GM23248 (cell line): ENCODE measurements around the gene PANK4. TPM values are rescaled to one million over a fixed set of nuclear protein-coding genes. Genes with fewer than 3 reads are reported as not detected.

Experiments
- DNase-seq: peaks from one replicate; pipeline ENCODE4 v3.0.0-alpha.2; 2015
- H2AFZ ChIP-seq: fragments of 200-600 bp; sonication (generic); 2 replicates; pipeline ENCODE4 v1.6.1; 2016; ENCODE audit warnings: antibody characterized with exemption
- H3F3A ChIP-seq: fragments of 200-600 bp; sonication (generic); 2 replicates; pipeline ENCODE4 v1.6.1; 2016; ENCODE audit warnings: mild to moderate bottlenecking, antibody characterized with exemption, mixed run types; ENCODE audit not compliant: insufficient read depth
- H3K27ac ChIP-seq: fragments of 200-600 bp; sonication (generic); 2 replicates; pipeline ENCODE4 v1.5.1; 2016; ENCODE audit warnings: mild to moderate bottlenecking
- H3K27me3 ChIP-seq: fragments of 200-600 bp; sonication (generic); replicated peaks from 2 replicates; pipeline ENCODE4 v1.6.1; 2016; ENCODE audit warnings: mild to moderate bottlenecking; ENCODE audit not compliant: insufficient read depth
- H3K36me3 ChIP-seq: fragments of 200-600 bp; sonication (generic); 2 replicates; pipeline ENCODE4 v1.6.1; 2016; ENCODE audit warnings: low read depth, mild to moderate bottlenecking
- H3K4me1 ChIP-seq: fragments of 200-600 bp; sonication (generic); 2 replicates; pipeline ENCODE4 v1.6.1; 2016; ENCODE audit warnings: mild to moderate bottlenecking; ENCODE audit not compliant: insufficient read depth
- H3K4me2 ChIP-seq: fragments of 200-600 bp; sonication (generic); one replicate; pipeline ENCODE4 v1.6.1; 2016; ENCODE audit warnings: mild to moderate bottlenecking; ENCODE audit not compliant: unreplicated experiment
- H3K4me3 ChIP-seq: fragments of 200-600 bp; sonication (generic); 2 replicates; pipeline ENCODE4 v1.5.1; 2016; ENCODE audit warnings: mild to moderate bottlenecking
- H3K79me2 ChIP-seq: fragments of 200-600 bp; sonication (generic); 2 replicates; pipeline ENCODE4 v1.6.1; 2016; ENCODE audit warnings: mild to moderate bottlenecking; ENCODE audit not compliant: insufficient read depth
- H3K9ac ChIP-seq: fragments of 200-600 bp; sonication (generic); 2 replicates; pipeline ENCODE4 v1.6.1; 2016; ENCODE audit warnings: mild to moderate bottlenecking
- H3K9me2 ChIP-seq: fragments of 200-600 bp; sonication (generic); 2 replicates; pipeline ENCODE4 v1.6.1; 2016; ENCODE audit warnings: mixed run types, mild to moderate bottlenecking, moderate library complexity; ENCODE audit not compliant: insufficient read depth
- H3K9me3 ChIP-seq: fragments of 200-600 bp; sonication (generic); one replicate; pipeline ENCODE4 v1.6.1; 2017; ENCODE audit warnings: low read depth
- H4K20me1 ChIP-seq: fragments of 200-600 bp; sonication (generic); 2 replicates; pipeline ENCODE4 v1.6.0; 2016; ENCODE audit not compliant: insufficient read depth
- EZH2 ChIP-seq: fragments of 200-600 bp; sonication (generic); IDR thresholded peaks from 2 replicates; pipeline ENCODE4 v1.6.1; 2018; ENCODE audit warnings: antibody characterized with exemption, mild to moderate bottlenecking; ENCODE audit not compliant: insufficient read depth, poor library complexity, severe bottlenecking
- EZH2phosphoT487 ChIP-seq: fragments of 200-600 bp; sonication (generic); IDR thresholded peaks from 2 replicates; pipeline ENCODE4 v1.6.1; 2018; ENCODE audit warnings: antibody characterized with exemption, moderate library complexity, mild to moderate bottlenecking, low read depth; ENCODE audit not compliant: insufficient read depth
- WGBS, 2 experiments: methylation state at CpG; one replicate each; pipeline ENCODE4 v1.1.6; 2015 to 2017; ENCODE audit warnings: low lambda C conversion rate in 2 of 2, low coverage in 1 of 2; ENCODE audit errors: missing lambda C conversion rate in 2 of 2; 5-methylcytosine and 5-hydroxymethylcytosine counted together
- in situ Hi-C: fragments of 300-500 bp; cut with MboI; formaldehyde crosslinking; loops from 2 replicates; pipeline ENCODE4 v1.15.0; 2020
- polyA plus RNA-seq: library from polyadenylated mRNA; unstranded; fragments of >200 nt; fragmentation: Nextera tagmentation; extraction: Ambion mirVana; gene quantifications from 2 replicates; pipeline ENCODE4 v1.2.1, GENCODE V29; 2016
- total RNA-seq: library from RNA; depleted of rRNA; stranded (reverse); fragments of >200 nt; shearing (Covaris generic); gene quantifications from 2 replicates; pipeline ENCODE4 v1.2.3, GENCODE V29; 2014

The PANK4 gene
- total and polyA plus RNA-seq, 2 experiments from 2014 or later, result 15.5 to 29.7 TPM

DNA sequence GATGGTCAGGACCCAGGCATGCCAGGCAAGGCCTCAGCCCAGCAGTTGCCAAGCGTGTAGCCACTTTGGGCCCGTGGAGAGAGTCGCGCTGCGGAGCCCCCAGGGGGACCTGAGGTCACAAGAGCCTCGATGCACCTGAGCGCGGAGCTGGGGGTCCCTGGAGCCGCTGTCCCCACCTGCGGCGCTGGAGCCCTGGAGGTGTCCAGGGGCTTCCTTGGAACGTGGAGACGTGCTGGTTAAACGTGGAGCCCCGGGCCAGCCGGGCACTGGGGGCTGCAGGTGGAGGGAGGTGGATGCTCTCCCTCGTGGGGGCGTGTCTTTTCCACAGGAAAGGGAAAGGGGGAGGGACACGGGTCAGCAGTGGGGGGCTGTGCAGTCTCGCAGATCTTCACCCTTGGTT lies 47.2 kb downstream of the PANK4 start:
- H3K4me1 ChIP-seq, result no peaks in the 10 kb centered on the region
- no peak overlapping the region for H3K4me2 ChIP-seq
- no peaks in the 10 kb centered on the region for H3F3A ChIP-seq
- H3K9me2 ChIP-seq, result no peaks in the 10 kb centered on the region
- H3K79me2 ChIP-seq, result no peaks in the 10 kb centered on the region
- H3K4me3 ChIP-seq, result no peak overlapping the region
- 71 to 75% methylated on average over 17 to 20 of the region's 20 CpGs for WGBS, 2 experiments
- H4K20me1 ChIP-seq, result no peaks in the 10 kb centered on the region
- H3K27me3 ChIP-seq, result no peaks in the 10 kb centered on the region
- no peak for TF ChIP-seq EZH2phosphoT487
- no peak for TF ChIP-seq EZH2
- no peak overlapping the region for H3K9ac ChIP-seq
- in situ Hi-C loops, result no loop called here
- no peaks in the 10 kb centered on the region for H3K36me3 ChIP-seq
- no peak for DNase-seq
- H3K27ac ChIP-seq, result no peak overlapping the region
- H2AFZ ChIP-seq, result no peak overlapping the region
- no peaks in the 10 kb centered on the region for H3K9me3 ChIP-seq

DNA sequence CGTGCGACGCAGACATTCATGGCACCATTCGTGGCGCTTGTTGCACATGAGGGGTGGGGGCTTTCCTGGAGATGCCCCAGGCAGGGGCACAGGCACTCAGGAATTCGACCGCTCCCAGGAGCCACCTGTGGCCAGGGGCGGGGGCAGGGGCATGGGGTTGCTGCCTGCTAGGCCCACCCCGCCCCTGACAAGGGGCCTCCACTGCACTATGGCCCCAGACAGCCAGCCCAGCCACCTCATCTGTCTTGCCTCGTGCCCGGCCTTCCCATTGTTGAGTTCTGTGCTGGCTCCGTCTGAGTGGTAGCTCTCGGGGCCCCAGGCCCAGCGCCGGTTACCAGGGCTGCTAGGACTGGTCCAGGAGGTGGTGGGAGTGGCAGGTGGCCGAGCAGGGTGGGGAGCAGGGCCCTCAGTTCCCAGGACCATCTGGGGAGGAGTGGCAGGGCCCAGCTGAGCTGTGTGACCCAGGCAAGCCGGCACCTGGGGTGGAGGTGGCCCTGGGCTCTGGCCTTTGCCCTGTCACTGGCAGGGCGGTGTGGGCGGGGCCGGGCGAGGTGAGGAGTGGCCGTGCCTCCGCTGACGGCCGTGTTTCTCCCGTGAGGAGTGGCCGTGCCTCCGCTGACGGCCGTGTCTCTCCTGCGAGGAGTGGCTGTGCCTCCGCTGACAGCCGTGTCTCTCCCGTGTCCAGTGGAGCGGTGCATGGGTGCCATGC lies 48.5 kb downstream of the PANK4 start:
- no peaks in the 10 kb centered on the region for H4K20me1 ChIP-seq
- H2AFZ ChIP-seq, result no peak overlapping the region
- in situ Hi-C loops, result no loop called here
- no peak overlapping the region for H3K27ac ChIP-seq
- H3K9me3 ChIP-seq, result no peaks in the 10 kb centered on the region
- H3F3A ChIP-seq, result no peaks in the 10 kb centered on the region
- H3K27me3 ChIP-seq, result 0 out of 2 replicates have a peak, but pooled peaks cover 4% of the 10 kb centered on the region
- H3K36me3 ChIP-seq, result no peaks in the 10 kb centered on the region
- H3K9me2 ChIP-seq, result no peaks in the 10 kb centered on the region
- no peak overlapping the region for H3K4me2 ChIP-seq
- H3K9ac ChIP-seq, result no peak overlapping the region
- no peak overlapping the region for H3K4me3 ChIP-seq
- TF ChIP-seq EZH2phosphoT487, result no peak
- TF ChIP-seq EZH2, result no peak
- DNase-seq, result no peak
- H3K4me1 ChIP-seq, result no peaks in the 10 kb centered on the region
- no peaks in the 10 kb centered on the region for H3K79me2 ChIP-seq
- WGBS, 2 experiments, result 40 to 43% methylated on average over 18 to 33 of the region's 35 CpGs

DNA sequence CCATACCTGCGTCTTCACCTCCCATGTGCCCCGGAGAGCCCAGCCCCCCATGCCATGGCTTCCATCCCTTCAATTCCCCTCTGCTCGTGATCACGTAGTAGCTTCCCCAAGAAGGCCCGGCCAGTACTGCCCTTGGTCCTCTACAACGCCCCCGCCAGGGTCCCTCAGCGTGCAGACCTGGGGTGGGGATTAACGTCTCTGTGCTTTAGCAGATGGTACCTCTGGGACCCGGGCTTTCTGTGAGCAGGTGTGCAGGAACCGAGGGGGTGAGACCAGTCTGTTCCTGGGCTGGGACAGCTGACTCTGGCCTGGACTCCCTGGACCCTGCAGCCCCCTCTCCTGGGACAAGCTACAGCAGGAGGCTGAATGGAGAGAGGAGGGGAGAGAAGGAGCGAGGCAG lies 49.1 kb downstream of the PANK4 start:
- no peak overlapping the region for H3K9ac ChIP-seq
- no peaks in the 10 kb centered on the region for H4K20me1 ChIP-seq
- no peaks in the 10 kb centered on the region for H3K9me2 ChIP-seq
- no peaks in the 10 kb centered on the region for H3K4me1 ChIP-seq
- no peak for DNase-seq
- H3K27me3 ChIP-seq, result 0 out of 2 replicates have a peak, but pooled peaks cover 8% of the 10 kb centered on the region
- H3K27ac ChIP-seq, result no peak overlapping the region
- H3K9me3 ChIP-seq, result no peaks in the 10 kb centered on the region
- H3K4me2 ChIP-seq, result no peak overlapping the region
- TF ChIP-seq EZH2phosphoT487 (no peak), EZH2 (no peak)
- WGBS, 2 experiments, result 41% methylated on average over 10 to 12 of the region's 12 CpGs
- H3K79me2 ChIP-seq, result no peaks in the 10 kb centered on the region
- no peaks in the 10 kb centered on the region for H3K36me3 ChIP-seq
- H3K4me3 ChIP-seq, result no peak overlapping the region
- H2AFZ ChIP-seq, result no peak overlapping the region
- H3F3A ChIP-seq, result no peaks in the 10 kb centered on the region
- in situ Hi-C loops, result no loop called here

DNA sequence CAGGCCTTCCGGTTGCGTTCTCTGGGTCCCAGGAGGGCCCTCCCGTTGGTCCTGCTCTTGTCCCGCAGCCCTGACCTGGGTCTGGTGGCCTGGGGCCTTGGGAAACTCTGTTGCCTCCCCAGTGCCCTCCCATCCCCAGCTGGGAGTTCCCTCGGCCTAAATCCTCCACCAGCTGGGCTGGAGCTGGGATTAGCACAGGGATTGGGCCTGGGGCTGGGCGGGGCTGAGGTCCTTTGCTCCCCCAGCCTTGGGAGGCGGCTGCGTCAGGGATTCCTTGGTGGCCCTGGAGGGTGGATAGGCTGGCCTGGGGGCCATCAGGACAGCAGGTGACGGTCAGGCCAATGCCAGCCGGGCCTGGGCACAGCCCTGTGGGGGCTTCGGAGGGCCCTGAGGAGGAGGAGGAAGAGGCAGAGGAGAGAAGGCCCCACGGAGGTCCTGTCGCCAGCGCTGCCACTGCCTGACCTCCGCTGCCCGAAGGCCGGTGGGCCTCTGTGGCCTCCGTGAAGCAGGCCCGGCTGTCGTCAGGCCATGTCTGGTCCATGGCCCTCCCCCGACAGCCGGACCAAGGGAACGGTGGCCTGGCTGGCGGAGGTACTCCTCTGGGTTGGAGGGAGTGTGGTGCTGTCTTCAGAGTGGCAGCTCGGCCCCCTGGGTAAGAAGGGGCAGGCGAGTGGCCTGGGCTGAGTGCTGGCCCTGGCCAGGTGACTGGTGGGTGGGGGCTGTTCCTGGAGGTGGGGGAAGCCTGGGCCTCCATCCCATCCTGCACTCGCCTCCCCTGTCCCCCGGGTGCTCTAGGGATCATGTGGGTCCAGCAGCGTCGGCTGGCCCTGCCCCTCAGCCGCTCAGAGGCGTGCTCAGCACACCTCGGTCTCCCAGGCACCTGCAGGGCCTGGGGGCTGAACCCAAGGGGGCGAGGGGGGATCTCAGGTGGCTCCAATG lies 50.1 kb downstream of the PANK4 start, which contains the start of gene PLCH2:
Gene PLCH2, plus strand, starts transcription at position 229 of the 939 bp plus-strand sequence. Its CDS starts 300 bp downstream, at position 529.
- H3K4me1 ChIP-seq, result no peaks in the 10 kb centered on the region

More for the DNA sequence above, 50.1 kb downstream of the PANK4 start, which contains the start of gene PLCH2:
- no peak within 1 kb of the TSS for H3K27ac ChIP-seq
- H3K4me3 ChIP-seq, result no peak within 1 kb of the TSS
- H3K27me3 ChIP-seq, result 0 out of 2 replicates have a peak, but pooled peaks cover 10% of the 10 kb centered on the region
- in situ Hi-C loops, result no loop called here
- no peak within 1 kb of the TSS for H2AFZ ChIP-seq
- H3K36me3 ChIP-seq, result no peaks in the 10 kb centered on the region
- no peaks in the 10 kb centered on the region for H3K9me2 ChIP-seq
- TF ChIP-seq EZH2, result no peak
- TF ChIP-seq EZH2phosphoT487, result no peak
- H3K9me3 ChIP-seq, result no peaks in the 10 kb centered on the region
- H3K9ac ChIP-seq, result no peak within 1 kb of the TSS
- H3F3A ChIP-seq, result no peaks in the 10 kb centered on the region
- no peak within 1 kb of the TSS for H3K4me2 ChIP-seq
- WGBS, 2 experiments, result 55 to 65% methylated on average over 26 to 34 of the region's 34 CpGs
- no peak for DNase-seq
- no peaks in the 10 kb centered on the region for H3K79me2 ChIP-seq
- H4K20me1 ChIP-seq, result no peaks in the 10 kb centered on the region
